ENCODE measurements around the gene PSMG4.

Gene PSMG4

GRCh38 chr6:3281631-3282475 is 23.1 kb downstream of the PSMG4 start:
- H3K27me3 Mint-ChIP-seq (ENCODE audit: low read depth) = no peaks in the 10 kb centered on the region
- no peak overlapping the region for H3K4me3 Mint-ChIP-seq
- no peaks in the 10 kb centered on the region for H3K36me3 Mint-ChIP-seq (ENCODE audit: low read depth)
- no peak overlapping the region for H3K27ac Mint-ChIP-seq
- DNase-seq (ENCODE audit: low spot score) = no peak
- no peaks in the 10 kb centered on the region for H3K9me3 Mint-ChIP-seq
- H3K4me1 Mint-ChIP-seq (ENCODE audit: low read depth) = peaks cover 2% of the 10 kb centered on the region

GRCh38 chr6:3282476-3283236 is 23.9 kb downstream of the PSMG4 start:
- no peak for DNase-seq (ENCODE audit: low spot score)
- Mint-ChIP-seq H3K4me1 (ENCODE audit: low read depth) (peaks cover 2% of the 10 kb centered on the region), H3K27me3 (ENCODE audit: low read depth) (no peaks in the 10 kb centered on the region), H3K9me3 (no peaks in the 10 kb centered on the region), H3K4me3 (no peak overlapping the region), H3K27ac (no peak overlapping the region), H3K36me3 (ENCODE audit: low read depth) (no peaks in the 10 kb centered on the region)

GRCh38 chr6:3283241-3283640 is 24.5 kb downstream of the PSMG4 start:
- Mint-ChIP-seq H3K36me3 (ENCODE audit: low read depth) (no peaks in the 10 kb centered on the region), H3K27me3 (ENCODE audit: low read depth) (no peaks in the 10 kb centered on the region), H3K9me3 (no peaks in the 10 kb centered on the region), H3K4me1 (ENCODE audit: low read depth) (peaks cover 2% of the 10 kb centered on the region), H3K27ac (no peak overlapping the region), H3K4me3 (no peak overlapping the region)
- DNase-seq (ENCODE audit: low spot score) = no peak

- Mint-ChIP-seq H3K27me3 (ENCODE audit: low read depth) (no peaks in the 10 kb centered on the region), H3K4me1 (ENCODE audit: low read depth) (peaks cover 2% of the 10 kb centered on the region), H3K27ac (no peak overlapping the region), H3K9me3 (no peaks in the 10 kb centered on the region), H3K4me3 (no peak overlapping the region), H3K36me3 (ENCODE audit: low read depth) (no peaks in the 10 kb centered on the region)
- no peak for DNase-seq (ENCODE audit: low spot score)
These were observed 25.1 kb downstream of the PSMG4 start for GRCh38 chr6:3283641-3284435.

GRCh38 chr6:3284436-3284876 is 25.7 kb downstream of the PSMG4 start:
- H3K9me3 Mint-ChIP-seq = no peaks in the 10 kb centered on the region
- DNase-seq (ENCODE audit: low spot score) = no peak
- no peak overlapping the region for H3K4me3 Mint-ChIP-seq
- H3K27ac Mint-ChIP-seq = no peak overlapping the region
- H3K27me3 Mint-ChIP-seq (ENCODE audit: low read depth) = no peaks in the 10 kb centered on the region
- H3K36me3 Mint-ChIP-seq (ENCODE audit: low read depth) = no peaks in the 10 kb centered on the region
- peaks cover 2% of the 10 kb centered on the region for H3K4me1 Mint-ChIP-seq (ENCODE audit: low read depth)

GRCh38 chr6:3285049-3285639 is 26.4 kb downstream of the PSMG4 start:
- no peak overlapping the region for H3K27ac Mint-ChIP-seq
- H3K4me3 Mint-ChIP-seq = no peak overlapping the region
- no peak for DNase-seq (ENCODE audit: low spot score)
- H3K36me3 Mint-ChIP-seq (ENCODE audit: low read depth) = no peaks in the 10 kb centered on the region
- no peaks in the 10 kb centered on the region for H3K4me1 Mint-ChIP-seq (ENCODE audit: low read depth)
- H3K9me3 Mint-ChIP-seq = no peaks in the 10 kb centered on the region
- no peaks in the 10 kb centered on the region for H3K27me3 Mint-ChIP-seq (ENCODE audit: low read depth)

DNA sequence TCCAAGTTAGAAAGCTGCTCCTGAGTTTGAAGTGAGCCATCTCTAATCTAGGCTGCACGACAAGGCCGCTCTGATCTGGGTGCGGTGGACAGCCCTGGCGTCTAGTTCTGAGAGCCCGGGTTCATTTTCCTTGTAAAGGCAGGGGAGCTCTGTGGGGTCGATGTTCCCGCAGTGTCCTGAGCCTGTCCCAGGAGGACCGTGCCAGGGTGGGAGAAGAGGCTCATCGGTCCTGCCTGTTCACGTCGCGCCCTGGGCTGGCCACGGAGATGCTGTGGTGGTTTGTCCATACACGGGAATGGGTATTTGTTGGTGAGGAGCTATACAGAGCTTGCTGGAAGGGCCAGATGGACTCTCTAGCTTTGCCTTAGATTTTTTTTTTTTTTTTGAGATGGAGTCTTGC is 27.0 kb downstream of the PSMG4 start:
- Mint-ChIP-seq H3K4me3 (no peak overlapping the region), H3K36me3 (ENCODE audit: low read depth) (no peaks in the 10 kb centered on the region), H3K27ac (no peak overlapping the region), H3K27me3 (ENCODE audit: low read depth) (no peaks in the 10 kb centered on the region), H3K4me1 (ENCODE audit: low read depth) (no peaks in the 10 kb centered on the region), H3K9me3 (no peaks in the 10 kb centered on the region)
- DNase-seq (ENCODE audit: low spot score) = no peak

GRCh38 chr6:3286641-3287171 is 28.0 kb downstream of the PSMG4 start:
- H3K4me1 Mint-ChIP-seq (ENCODE audit: low read depth) = no peaks in the 10 kb centered on the region
- no peaks in the 10 kb centered on the region for H3K27me3 Mint-ChIP-seq (ENCODE audit: low read depth)
- no peak for DNase-seq (ENCODE audit: low spot score)
- H3K27ac Mint-ChIP-seq = no peak overlapping the region
- H3K4me3 Mint-ChIP-seq = no peak overlapping the region
- H3K36me3 Mint-ChIP-seq (ENCODE audit: low read depth) = no peaks in the 10 kb centered on the region
- no peaks in the 10 kb centered on the region for H3K9me3 Mint-ChIP-seq

- no peaks in the 10 kb centered on the region for H3K9me3 Mint-ChIP-seq
- H3K36me3 Mint-ChIP-seq (ENCODE audit: low read depth) = no peaks in the 10 kb centered on the region
- no peak overlapping the region for H3K4me3 Mint-ChIP-seq
- H3K27me3 Mint-ChIP-seq (ENCODE audit: low read depth) = no peaks in the 10 kb centered on the region
- no peaks in the 10 kb centered on the region for H3K4me1 Mint-ChIP-seq (ENCODE audit: low read depth)
- no peak overlapping the region for H3K27ac Mint-ChIP-seq
- DNase-seq (ENCODE audit: low spot score) = no peak
These were observed 28.6 kb downstream of the PSMG4 start for GRCh38 chr6:3287308-3287707.

DNA sequence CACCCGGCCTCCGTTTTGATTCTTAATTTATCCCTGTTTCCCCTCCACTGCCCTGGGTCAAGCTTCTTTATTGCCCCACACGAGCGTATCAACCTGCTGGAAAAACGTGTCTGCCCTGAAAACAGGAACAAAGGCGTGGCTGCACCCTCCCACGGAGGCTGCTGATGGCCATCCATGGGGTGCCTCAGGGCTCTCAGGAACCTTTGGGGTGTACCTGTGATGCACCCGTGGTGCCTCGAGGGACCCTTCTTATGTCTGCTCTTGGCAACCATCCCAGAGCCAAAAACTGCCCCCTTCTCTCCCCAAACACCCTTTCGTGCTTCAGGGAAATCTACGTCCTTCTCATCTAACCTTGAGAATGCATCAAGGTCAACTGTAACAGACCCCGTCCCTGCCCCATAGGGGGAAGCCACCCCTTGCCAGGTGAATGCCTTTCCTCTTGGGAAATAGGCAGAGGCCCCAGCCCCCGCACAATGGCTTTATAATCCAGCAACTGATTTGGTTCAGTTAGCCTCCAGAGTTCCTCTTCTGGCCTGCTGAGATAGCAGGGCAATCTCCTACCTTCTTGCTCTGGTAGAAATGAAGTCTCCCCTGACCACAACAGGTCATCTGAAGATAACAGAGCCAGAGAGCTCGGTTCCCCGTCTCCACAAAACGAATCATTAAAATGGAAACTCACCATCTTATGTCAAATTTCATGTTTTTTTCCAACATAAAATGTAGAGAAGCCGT is 29.4 kb downstream of the PSMG4 start:
- Mint-ChIP-seq H3K4me1 (ENCODE audit: low read depth) (no peaks in the 10 kb centered on the region), H3K4me3 (no peak overlapping the region), H3K27me3 (ENCODE audit: low read depth) (no peaks in the 10 kb centered on the region), H3K9me3 (no peaks in the 10 kb centered on the region), H3K36me3 (ENCODE audit: low read depth) (no peaks in the 10 kb centered on the region), H3K27ac (no peak overlapping the region)
- DNase-seq (ENCODE audit: low spot score) = no peak

GRCh38 chr6:3288711-3289663 is 30.2 kb downstream of the PSMG4 start:
- Mint-ChIP-seq H3K27ac (no peak overlapping the region), H3K4me1 (ENCODE audit: low read depth) (no peaks in the 10 kb centered on the region), H3K9me3 (no peaks in the 10 kb centered on the region), H3K36me3 (ENCODE audit: low read depth) (no peaks in the 10 kb centered on the region), H3K4me3 (no peak overlapping the region), H3K27me3 (ENCODE audit: low read depth) (no peaks in the 10 kb centered on the region)
- DNase-seq (ENCODE audit: low spot score) = no peak

GRCh38 chr6:3289664-3290055 is 30.9 kb downstream of the PSMG4 start:
- Mint-ChIP-seq H3K9me3 (no peaks in the 10 kb centered on the region), H3K36me3 (ENCODE audit: low read depth) (no peaks in the 10 kb centered on the region), H3K4me1 (ENCODE audit: low read depth) (no peaks in the 10 kb centered on the region), H3K27ac (no peak overlapping the region), H3K4me3 (no peak overlapping the region), H3K27me3 (ENCODE audit: low read depth) (no peaks in the 10 kb centered on the region)
- no peak for DNase-seq (ENCODE audit: low spot score)
